CD4-positive, alpha-beta T cell treated with Interferon gamma for 1 hour (primary cell): ENCODE data around the gene NAA60.
"Not testable (repeated sequence)": the region's sequence is repeated elsewhere in the genome, so short reads cannot be mapped to it uniquely, and the experiment has no call there.

ENCODE experiments used
- DNase-seq: peaks from one replicate; pipeline ENCODE4 v3.0.0-alpha.2; 2020

The NAA60 gene

DNA sequence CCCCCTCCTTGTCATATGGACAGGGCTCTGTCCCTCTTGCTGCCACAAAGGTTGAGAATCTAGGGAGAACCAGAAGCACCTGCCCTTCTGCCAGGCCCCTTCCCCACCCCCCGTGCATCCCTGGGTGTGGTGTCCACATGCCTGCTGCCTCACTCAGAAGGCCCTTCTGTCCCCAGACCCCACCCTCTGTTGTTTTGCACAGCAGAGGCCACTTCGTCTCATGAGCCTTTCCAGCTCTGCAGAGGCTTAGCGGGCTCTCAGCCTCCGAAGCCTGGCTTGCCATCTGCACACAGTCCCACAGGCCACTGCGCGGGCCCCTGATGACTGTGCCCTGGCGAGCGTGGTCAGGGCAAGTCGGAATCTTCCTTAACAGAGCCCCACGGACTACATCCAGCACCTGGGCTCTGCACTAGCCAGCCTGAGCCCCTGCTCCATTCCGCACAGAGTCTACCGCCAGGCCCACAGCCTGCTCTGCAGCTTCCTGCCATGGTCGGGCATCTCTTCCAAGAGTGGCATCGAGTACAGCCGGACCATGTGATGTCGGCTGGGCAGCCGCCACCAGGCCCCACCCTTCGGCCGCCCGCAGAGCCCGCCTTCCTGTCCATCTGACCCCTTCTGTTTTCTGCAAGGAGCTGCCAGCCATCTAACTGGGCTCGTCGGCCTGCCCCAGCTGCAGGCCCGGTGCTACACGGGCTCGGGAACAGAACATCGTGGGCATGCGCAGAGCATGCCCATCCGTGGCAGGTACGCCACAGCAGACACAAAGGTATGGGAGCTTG, 41.0 kb downstream of the NAA60 start:
- DNase-seq, result no peak

- DNase-seq, result no peak
Observed at GRCh38 chr16:3485097-3485745, 41.7 kb downstream of the NAA60 start.

DNA sequence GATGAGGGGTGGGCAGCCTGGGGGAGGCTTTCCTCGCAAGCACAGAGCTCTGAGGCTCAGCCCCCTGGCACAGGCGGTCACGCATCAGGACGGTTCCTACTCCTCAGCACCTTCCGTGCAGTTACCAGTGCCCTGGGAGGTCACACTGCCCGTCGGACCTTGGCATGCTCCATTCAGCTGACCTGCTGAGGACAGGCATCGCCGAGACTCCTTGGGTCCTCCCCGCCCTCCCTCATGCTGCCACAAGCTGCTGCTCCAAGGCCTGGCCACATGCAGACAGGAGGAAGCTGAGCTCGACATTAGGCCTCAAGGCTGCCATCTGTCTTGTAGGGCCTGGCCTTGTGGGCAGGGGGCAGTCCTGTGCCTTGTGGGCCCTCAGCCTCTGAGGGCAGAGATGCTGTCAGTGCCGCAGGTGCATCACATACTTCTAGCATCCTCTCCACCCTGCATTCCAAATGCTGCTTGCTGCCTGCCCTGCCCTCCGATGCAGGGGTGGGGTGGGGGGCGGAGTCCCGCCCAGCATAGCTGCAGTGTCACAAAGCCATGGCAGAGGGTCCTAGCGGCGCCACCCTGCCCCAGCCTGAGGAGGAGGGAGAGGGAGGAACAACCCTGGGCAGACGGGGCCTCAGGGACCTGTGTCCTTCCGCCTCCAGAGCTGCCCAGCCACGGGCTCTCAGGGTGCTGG, 42.5 kb downstream of the NAA60 start:
- DNase-seq, result no peak

- DNase-seq, result no peak
Observed at GRCh38 chr16:3486506-3487215, 43.2 kb downstream of the NAA60 start.

DNA sequence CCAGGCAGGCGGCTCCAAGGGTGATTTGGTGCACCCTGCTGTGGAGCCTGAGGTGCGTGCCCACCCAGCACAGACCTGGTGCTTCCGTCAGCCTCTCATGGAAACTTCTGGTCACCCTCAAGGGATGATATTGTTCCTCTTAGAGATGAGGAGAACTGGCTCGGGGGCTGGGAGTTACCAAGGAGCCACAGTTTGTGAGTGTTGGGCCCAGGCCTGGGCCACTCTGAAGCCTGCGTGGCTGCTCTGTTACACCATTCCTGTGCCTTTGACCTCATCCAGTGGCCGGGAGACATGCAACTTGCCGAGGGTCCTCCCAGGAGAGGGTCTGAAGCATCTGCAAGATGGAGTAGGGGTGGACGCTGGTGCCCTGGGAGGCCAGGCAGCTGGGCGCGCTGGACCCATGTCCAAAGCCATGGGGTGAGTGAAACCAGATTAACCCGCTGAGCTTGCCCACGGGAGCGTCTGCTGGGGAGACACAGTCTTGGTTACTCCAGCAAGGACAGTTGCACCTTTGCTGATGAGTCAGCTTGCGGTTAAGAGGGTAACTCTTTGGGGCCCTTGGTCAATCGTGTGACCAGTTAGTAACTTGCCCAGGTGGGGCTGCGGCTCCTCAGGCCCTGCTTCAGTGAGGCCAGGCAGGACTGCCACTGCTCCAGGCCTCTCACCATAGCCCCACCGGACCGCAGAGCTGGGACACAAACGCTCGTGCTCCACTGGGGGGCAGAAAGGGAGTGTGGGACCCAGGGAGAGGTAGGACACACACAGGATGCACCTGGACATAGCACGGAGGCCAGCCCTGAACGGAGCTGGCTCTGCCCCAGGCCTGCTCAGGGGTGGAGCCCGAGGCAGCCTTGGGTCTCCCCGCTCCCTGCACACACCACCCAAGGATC, 44.3 kb downstream of the NAA60 start:
- DNase-seq, result no peak

DNA sequence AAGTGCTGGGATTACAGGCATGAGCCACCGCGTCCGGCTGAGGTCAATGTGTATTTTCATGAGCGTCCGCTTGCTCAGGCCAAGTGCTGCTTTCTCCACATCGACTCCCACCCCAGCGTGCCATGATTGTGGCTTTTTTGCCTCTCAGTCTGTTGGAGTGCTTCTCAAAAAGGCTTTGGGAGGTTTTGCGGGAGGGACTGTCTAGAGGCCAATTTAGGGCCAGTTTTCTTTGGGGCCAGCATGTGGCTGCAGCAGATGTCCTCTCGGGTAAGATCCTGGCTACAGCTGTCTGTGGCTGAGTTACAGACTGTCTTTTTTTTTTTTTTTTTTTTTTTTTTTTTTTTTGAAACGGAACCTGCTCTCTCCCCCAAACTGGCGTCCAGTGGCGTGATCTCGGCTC, 45.3 kb downstream of the NAA60 start:
- DNase-seq, result no peak

DNA sequence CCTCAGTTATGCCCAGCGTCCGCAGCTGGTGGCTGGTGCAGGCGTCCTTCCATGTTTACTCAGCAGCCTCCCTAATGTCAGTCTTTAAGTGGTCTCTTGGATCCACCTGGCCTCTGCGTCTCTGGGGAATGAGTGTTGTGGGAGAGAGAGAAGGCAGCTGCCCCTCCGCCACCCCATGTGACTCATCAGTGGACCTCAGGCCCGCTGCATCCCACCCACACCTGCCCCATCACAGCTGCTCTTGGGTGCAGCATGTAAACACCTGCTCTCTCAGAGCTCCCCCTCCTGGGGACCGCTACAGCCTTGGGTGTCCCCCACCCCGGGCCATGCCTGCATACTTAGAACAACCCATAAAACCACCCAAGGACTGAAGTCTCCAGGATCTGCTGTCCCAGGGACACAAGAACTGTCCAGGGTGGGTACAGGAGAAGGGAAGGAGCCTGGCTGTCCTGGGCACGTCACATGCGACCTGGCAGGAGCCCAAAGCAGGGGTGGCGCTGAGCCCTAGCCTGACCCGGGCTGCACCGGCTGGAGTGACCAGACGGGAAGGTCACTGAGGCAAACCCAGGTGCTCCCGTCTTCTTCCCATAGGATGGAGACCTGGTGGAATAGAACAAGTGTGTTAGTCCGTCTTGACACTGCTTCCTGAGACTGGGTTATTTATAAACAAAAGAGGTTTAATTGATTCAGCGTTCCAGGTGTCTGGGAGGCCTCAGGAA, 47.6 kb downstream of the NAA60 start:
- DNase-seq, result no peak

- DNase-seq, result no peak
Observed at GRCh38 chr16:3492356-3492755, 48.9 kb downstream of the NAA60 start.

DNA sequence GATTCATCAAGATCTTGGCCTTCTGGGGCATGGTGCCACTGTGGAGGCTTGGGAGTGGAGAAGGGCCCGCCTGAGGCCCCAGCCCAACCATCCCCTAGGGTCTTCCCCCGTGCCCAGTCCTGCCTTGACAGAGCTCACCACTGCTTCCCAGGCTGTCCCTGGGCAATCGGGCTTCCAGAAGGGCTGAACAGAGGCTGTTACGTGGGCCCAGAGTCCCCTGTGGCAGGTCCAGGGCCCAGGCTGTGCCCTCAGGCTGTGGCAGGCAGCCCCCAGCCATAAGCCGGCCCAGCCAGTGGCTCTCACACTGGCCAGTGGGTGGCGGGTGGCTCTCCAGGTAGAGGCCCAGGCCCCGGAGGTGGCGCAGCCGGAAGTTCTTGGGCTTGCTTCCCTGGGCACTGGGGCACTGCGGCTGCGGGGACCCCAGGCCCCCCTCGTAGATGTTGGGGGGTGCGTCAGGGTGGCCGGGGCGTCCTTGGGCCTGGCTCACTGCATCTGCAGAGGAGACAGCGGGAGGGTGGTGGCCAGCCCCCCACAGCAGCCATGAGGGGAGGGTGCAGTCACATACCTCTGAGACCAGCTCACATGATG, 51.0 kb downstream of the NAA60 start:
- no peak for DNase-seq

- DNase-seq, result no peak
Observed at GRCh38 chr16:3495176-3495575, 51.7 kb downstream of the NAA60 start, which contains the start of gene C16orf90. Gene C16orf90 (minus strand): TSS chr16:3495489. CDS start chr16:3495421, 68 bp downstream.

DNA sequence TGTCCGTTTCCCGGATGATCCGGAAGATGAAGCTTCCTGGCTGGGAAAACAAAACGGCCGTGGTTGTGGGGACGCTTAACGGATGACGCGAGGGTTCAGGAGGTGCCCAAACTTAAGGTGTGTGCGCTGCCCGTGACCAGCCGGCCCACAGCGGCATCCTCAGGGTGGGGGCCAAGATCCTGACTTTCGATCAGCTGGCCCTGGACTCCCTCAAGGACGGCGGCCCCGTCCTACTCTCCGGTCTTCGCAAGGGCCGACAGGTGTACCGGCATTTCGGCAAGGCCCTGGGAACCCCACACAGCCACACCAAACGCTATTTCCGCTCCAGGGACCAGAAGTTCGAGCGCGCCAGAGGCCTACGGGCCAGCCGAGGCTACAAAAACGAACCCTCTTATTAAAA, 52.9 kb downstream of the NAA60 start:
- no peak for DNase-seq

DNA sequence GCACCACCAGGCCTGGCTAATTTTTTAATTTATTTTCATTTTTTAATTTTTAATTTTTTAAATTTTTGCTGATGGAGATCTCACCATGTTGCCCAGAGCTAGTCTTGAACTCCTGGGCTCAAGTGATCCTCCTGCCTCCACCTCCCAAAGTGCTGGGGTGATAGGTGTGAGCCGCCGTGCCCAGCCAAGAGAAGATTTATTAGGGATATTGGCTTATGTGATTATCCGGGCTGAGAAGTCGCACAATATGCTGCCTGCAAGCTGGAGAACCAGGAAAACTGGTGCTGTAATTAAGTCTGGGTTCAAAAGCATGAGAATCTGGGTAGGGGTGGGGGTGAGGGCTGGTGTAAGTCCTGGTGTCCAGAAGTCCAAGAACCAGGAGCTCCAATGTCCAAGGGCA, 54.3 kb downstream of the NAA60 start:
- DNase-seq, result no peak

GRCh38 chr16:3498988-3499387, 55.5 kb downstream of the NAA60 start:
- DNase-seq, result no peak

- not testable (repeated sequence) for DNase-seq
Observed at GRCh38 chr16:3501412-3501761, 57.9 kb downstream of the NAA60 start.

DNA sequence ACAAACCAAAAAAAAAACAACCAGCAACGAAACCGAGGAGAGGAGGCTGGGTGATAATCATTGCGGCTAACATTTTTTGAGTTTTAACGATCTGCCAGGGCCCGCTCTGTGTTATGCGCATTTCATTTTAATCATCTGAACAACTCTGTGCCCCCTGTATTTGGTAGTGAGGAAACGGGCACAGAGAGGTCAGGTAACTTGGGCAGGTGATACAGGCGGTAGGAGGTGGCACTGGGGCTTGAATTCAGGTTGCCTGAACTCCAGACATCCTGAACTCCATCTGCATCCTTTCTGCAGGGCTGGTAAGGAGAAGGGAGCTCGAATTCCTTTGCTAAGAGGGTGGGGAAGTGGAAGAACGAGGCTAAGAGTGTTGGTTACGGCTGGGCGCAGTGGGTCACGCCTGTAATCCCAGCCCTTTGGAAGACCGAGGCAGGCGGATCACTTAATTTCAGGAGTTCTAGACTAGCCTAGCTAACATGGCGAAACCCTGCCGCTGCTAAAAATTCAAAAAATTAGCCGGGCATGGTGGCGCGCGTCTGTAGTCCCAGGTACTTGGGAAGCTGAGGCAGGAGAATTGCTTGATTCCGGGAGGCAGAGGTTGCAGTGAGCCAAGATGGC, 58.4 kb downstream of the NAA60 start:
- DNase-seq, result no peak

GRCh38 chr16:3503523-3503922, 60.0 kb downstream of the NAA60 start:
- DNase-seq, result peak; percentile 68

DNA sequence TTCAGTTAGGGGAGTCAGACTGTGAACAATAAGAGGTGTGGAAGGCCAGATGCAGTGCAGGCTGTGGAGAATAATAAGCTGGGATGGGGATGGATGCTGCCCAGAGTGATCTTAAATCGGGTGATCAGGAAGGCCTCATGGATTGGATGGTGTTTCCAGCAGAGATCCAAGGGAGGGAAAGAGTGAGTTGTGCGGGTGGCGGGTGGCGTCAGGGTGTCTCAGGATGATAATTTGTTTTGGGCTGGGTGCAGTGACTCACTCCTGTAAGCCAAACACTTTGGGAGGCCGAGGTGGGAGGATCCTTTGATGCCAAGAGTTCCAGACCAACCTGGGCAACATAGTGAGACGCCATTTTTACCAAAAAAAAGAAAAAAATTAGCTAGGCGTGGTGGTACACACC, 65.3 kb downstream of the NAA60 start:
- no peak for DNase-seq

DNA sequence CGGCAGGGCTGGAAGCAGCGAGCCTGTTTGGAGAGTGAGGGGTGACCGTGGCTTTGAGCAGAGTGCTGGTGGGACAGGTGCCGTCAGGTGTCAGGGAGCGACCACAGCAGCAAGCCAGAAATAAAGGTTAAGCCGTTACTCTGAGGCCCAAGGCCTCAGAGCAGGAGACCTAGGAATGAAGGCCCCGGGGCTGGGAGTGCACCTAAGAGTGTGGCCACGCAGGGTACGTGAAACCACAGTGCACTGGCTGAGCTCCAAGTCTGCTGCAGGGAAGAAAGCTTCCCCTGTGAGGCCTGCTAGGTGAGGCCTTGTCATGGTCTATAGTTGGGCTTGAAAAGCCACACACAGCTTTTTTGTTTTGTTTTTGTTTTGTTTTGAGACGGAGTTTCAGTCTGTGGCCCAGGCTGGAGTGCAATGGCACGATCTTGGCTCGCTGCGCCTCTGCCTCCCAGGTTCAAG, 66.0 kb downstream of the NAA60 start:
- DNase-seq, result peak; percentile 63

- no peak for DNase-seq
Observed at GRCh38 chr16:3510416-3510815, 66.9 kb downstream of the NAA60 start.

DNA sequence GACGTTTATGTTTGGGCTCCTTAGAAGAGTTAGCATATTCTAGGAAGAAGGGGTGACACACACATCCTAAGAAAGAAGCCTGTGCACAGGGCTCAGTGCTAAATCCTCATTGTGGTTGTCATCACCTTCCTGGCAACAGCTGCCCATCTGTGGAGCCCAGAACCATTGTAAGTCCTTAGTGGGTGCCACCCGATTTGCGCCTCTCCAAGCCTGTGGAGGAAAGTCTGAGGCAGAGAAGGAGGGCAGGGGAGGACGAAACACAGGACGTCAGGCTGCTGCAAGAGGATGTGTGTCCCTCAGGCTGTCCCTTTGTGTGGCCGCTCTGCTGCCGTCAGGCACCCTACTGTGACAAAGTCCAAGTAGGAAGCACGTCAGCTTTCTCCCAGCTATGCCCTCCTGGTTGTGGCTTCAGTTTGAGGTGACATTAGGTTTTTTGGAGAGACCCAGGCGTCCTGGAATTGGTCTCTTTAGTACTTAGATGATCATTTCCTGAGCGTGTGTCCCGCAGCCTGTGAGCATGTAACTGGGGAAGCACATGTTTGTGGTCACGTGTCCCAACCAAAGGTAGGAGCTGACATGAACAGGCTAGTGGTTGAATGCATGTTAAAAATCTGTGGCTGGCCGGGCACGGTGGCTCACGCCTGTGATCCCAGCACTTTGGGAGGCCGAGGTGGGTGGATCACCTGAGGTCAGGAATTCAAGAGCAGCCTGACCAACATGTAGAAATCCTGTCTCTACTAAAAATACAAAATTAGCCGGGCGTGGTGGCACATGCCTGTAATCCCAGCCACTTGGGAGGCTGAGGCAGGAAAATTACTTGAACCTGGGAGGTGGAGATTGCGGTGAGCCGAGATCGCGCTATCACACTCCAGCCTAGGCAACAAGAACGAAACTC, 68.1 kb downstream of the NAA60 start:
- no peak for DNase-seq
